Cardiac fibroblast (primary cell): Measurements from ENCODE around the gene YAE1.

Source experiments
- DNase-seq, 2 donors: peaks; one replicate each; pipeline versions ENCODE4 v3.0.0 to v3.0.0-alpha.2; 2010; ENCODE audit warnings: low read depth in 2 of 2
- H3K4me3 ChIP-seq, 2 donors: replicated peaks in 1 of 2; 1 replicate in 1 of 2; 2 replicates in 1 of 2; pipeline ENCODE4 v1.5.1; 2011; ENCODE audit warnings: low read depth in 2 of 2, low read length in 2 of 2, mild to moderate bottlenecking in 2 of 2, moderate library complexity in 1 of 2
- CTCF ChIP-seq: IDR thresholded peaks from one replicate; pipeline ENCODE4 v1.5.1; 2011; ENCODE audit warnings: low read depth, mild to moderate bottlenecking, low read length, inconsistent platforms

The YAE1 gene

GRCh38 chr7:39550411-39550810, 15.8 kb upstream of the YAE1 start:
- no peak for DNase-seq
- no peak overlapping the region for H3K4me3 ChIP-seq
- no peak for TF ChIP-seq CTCF

GRCh38 chr7:39553436-39553835, 12.8 kb upstream of the YAE1 start:
- DNase-seq = no peak
- no peak for TF ChIP-seq CTCF
- H3K4me3 ChIP-seq = no peak overlapping the region

- no peak overlapping the region for H3K4me3 ChIP-seq
- no peak for TF ChIP-seq CTCF
- peak in 1 of 2 donors; percentile 20 for DNase-seq
Observed at GRCh38 chr7:39554583-39555165, 11.5 kb upstream of the YAE1 start.

- no peak overlapping the region for H3K4me3 ChIP-seq
- no peak for TF ChIP-seq CTCF
- DNase-seq = no peak
Observed at GRCh38 chr7:39557222-39557621, 9.0 kb upstream of the YAE1 start.

GRCh38 chr7:39557911-39558310, 8.3 kb upstream of the YAE1 start:
- no peak overlapping the region for H3K4me3 ChIP-seq
- DNase-seq = no peak
- TF ChIP-seq CTCF = no peak

GRCh38 chr7:39560408-39560807, 5.8 kb upstream of the YAE1 start:
- TF ChIP-seq CTCF = no peak
- DNase-seq = peak in 1 of 2 donors; percentile 14
- no peak overlapping the region for H3K4me3 ChIP-seq

GRCh38 chr7:39560997-39561396, 5.2 kb upstream of the YAE1 start:
- H3K4me3 ChIP-seq = no peak overlapping the region
- no peak for DNase-seq
- TF ChIP-seq CTCF = no peak
